ENCODE measurements around the gene PKLR. TPM values are rescaled to one million over a fixed set of nuclear protein-coding genes. Genes with fewer than 3 reads are reported as not detected.

PKLR gene
- total RNA-seq, 1 donor from 2014 or later, result 0.54 TPM

DNA sequence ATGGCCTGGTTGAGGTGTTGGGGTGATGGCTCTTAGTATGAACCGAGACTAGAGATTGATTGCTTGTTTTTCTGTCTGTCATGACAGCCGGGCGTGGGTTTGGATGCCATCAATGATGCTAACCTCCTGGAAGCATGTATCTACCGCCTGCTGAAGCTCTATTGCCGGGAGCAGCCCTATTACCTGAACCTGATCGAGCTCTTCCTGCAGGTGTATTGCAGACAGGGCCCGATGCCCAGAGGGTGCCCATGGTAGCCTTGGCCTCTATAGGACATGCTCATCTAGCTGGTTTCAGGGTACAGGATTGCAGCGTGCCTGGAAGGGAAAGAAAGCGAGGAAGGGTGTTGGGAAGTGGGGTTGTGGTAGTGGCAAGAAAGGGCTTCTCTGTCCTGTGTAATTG, 16.8 kb upstream of the PKLR start:
- Histone ChIP-seq H2AFZ (replicated peaks) (no peak overlapping the region), H4K20me1 (ENCODE audit: low read depth) (peaks cover 59% of the 10 kb centered on the region), H3K4me1 (peaks cover 19% of the 10 kb centered on the region), H3F3A (ENCODE audit: low read depth) (peaks cover 74% of the 10 kb centered on the region), H3K9me3 (ENCODE audit: low read depth) (no peaks in the 10 kb centered on the region), H3K4me3 (no peak overlapping the region), H3K9ac (no peak overlapping the region), H3K36me3 (no peaks in the 10 kb centered on the region), H3K27ac (no peak overlapping the region), H3K79me2 (ENCODE audit: low read depth) (peaks cover 14% of the 10 kb centered on the region), H3K27me3 (no peaks in the 10 kb centered on the region), H3K4me2 (no peak overlapping the region)
- H3K36me3 Mint-ChIP-seq, result peaks cover 35% of the 10 kb centered on the region
- TF ChIP-seq EZH2phosphoT487 (IDR thresholded peaks at IDR 0.05), result no peak
- TF ChIP-seq, protein P1, sequence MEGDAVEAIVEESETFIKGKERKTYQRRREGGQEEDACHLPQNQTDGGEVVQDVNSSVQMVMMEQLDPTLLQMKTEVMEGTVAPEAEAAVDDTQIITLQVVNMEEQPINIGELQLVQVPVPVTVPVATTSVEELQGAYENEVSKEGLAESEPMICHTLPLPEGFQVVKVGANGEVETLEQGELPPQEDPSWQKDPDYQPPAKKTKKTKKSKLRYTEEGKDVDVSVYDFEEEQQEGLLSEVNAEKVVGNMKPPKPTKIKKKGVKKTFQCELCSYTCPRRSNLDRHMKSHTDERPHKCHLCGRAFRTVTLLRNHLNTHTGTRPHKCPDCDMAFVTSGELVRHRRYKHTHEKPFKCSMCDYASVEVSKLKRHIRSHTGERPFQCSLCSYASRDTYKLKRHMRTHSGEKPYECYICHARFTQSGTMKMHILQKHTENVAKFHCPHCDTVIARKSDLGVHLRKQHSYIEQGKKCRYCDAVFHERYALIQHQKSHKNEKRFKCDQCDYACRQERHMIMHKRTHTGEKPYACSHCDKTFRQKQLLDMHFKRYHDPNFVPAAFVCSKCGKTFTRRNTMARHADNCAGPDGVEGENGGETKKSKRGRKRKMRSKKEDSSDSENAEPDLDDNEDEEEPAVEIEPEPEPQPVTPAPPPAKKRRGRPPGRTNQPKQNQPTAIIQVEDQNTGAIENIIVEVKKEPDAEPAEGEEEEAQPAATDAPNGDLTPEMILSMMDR (IDR thresholded peaks at IDR 0.05), result no peak
- TF ChIP-seq EZH2 (IDR thresholded peaks at IDR 0.05), result no peak
- no peak overlapping the region for H3K4me3 Mint-ChIP-seq
- H3K4me1 Mint-ChIP-seq, result peaks cover 30% of the 10 kb centered on the region
- DNase-seq (ENCODE audit: low spot score), result no peak
- no peak overlapping the region for H3K27ac Mint-ChIP-seq
- peaks cover 3% of the 10 kb centered on the region for H3K27me3 Mint-ChIP-seq (ENCODE audit: insufficient read depth, low read depth)
- no peaks in the 10 kb centered on the region for H3K9me3 Mint-ChIP-seq

DNA sequence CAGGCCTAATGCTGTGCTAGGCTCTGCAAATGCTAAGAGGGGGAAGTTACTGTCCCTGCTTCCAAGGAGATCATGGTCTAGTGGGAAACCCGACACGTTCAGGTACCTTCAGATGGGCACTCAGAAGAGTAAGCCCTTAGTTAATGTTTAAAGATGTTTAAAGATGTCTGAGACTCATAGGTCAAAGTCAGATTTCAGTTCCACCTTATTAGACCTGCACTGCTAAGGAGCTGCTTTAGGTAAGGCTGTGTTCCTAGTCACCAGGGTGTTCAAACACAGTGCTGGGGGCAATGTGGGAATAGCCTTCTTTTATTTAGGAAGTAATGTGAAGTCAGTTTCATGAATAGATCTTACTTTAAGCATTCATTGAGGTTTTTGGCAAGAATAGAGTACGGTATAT, 15.7 kb upstream of the PKLR start:
- TF ChIP-seq, protein P1 (IDR thresholded peaks at IDR 0.05), result no peak
- no peak for TF ChIP-seq EZH2 (IDR thresholded peaks at IDR 0.05)
- H3K9me3 Mint-ChIP-seq, result no peaks in the 10 kb centered on the region
- H3K9ac ChIP-seq, result no peak overlapping the region
- H2AFZ ChIP-seq (replicated peaks), result no peak overlapping the region
- no peak overlapping the region for H3K4me3 Mint-ChIP-seq
- peaks cover 63% of the 10 kb centered on the region for H4K20me1 ChIP-seq (ENCODE audit: low read depth)
- H3F3A ChIP-seq (ENCODE audit: low read depth), result peaks cover 63% of the 10 kb centered on the region
- H3K4me1 ChIP-seq, result peaks cover 13% of the 10 kb centered on the region
- peaks cover 29% of the 10 kb centered on the region for H3K4me1 Mint-ChIP-seq
- H3K9me3 ChIP-seq (ENCODE audit: low read depth), result no peaks in the 10 kb centered on the region
- H3K36me3 ChIP-seq, result no peaks in the 10 kb centered on the region
- no peak for DNase-seq (ENCODE audit: low spot score)
- H3K36me3 Mint-ChIP-seq, result peaks cover 43% of the 10 kb centered on the region
- H3K27me3 Mint-ChIP-seq (ENCODE audit: insufficient read depth, low read depth), result peaks cover 6% of the 10 kb centered on the region
- no peak overlapping the region for H3K4me2 ChIP-seq
- H3K79me2 ChIP-seq (ENCODE audit: low read depth), result peaks cover 16% of the 10 kb centered on the region
- no peak overlapping the region for H3K4me3 ChIP-seq
- no peaks in the 10 kb centered on the region for H3K27me3 ChIP-seq
- no peak overlapping the region for H3K27ac Mint-ChIP-seq
- no peak overlapping the region for H3K27ac ChIP-seq

DNA sequence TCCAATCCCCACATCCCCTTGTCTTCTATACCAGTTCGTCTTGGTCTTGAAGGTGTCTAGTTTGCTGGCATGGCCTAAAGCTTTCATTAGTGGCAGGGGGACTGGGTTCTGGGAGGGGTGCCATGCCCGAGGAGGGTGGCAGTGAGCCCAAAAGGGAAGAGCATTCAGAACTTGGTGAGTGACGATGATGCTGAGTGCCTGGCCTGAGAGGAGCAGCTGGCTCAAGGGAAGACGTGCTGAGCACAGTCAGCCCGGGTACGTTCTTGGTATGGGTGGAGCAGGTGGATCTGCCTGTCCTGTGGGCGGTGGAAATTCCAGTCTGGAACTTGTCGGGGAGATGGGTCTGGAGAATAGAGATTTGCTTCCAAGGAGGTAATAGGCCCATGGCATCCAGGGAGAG, 12.0 kb upstream of the PKLR start:
- H3K27me3 ChIP-seq, result no peaks in the 10 kb centered on the region
- no peak for DNase-seq (ENCODE audit: low spot score)
- no peaks in the 10 kb centered on the region for H3K36me3 ChIP-seq
- Mint-ChIP-seq H3K27me3 (ENCODE audit: insufficient read depth, low read depth) (peaks cover 5% of the 10 kb centered on the region), H3K36me3 (peaks cover 39% of the 10 kb centered on the region), H3K27ac (no peak overlapping the region), H3K9me3 (no peaks in the 10 kb centered on the region), H3K4me1 (peaks cover 29% of the 10 kb centered on the region), H3K4me3 (peak overlapping the region; percentile 57)
- TF ChIP-seq EZH2phosphoT487 (IDR thresholded peaks at IDR 0.05), result no peak
- TF ChIP-seq, protein P1 (IDR thresholded peaks at IDR 0.05), result no peak
- no peak for TF ChIP-seq EZH2 (IDR thresholded peaks at IDR 0.05)
- no peak overlapping the region for H2AFZ ChIP-seq (replicated peaks)
- no peak overlapping the region for H3K27ac ChIP-seq
- H4K20me1 ChIP-seq (ENCODE audit: low read depth), result peaks cover 57% of the 10 kb centered on the region
- no peaks in the 10 kb centered on the region for H3K9me3 ChIP-seq (ENCODE audit: low read depth)
- H3K4me3 ChIP-seq, result no peak overlapping the region
- peaks cover 43% of the 10 kb centered on the region for H3K79me2 ChIP-seq (ENCODE audit: low read depth)
- no peak overlapping the region for H3K9ac ChIP-seq
- H3F3A ChIP-seq (ENCODE audit: low read depth), result peaks cover 33% of the 10 kb centered on the region
- no peak overlapping the region for H3K4me2 ChIP-seq
- H3K4me1 ChIP-seq, result peaks cover 14% of the 10 kb centered on the region

Measured in neural progenitor cell (in vitro differentiated cells).